Aorta (tissue), 5 donors: ENCODE results near the gene DOCK9. TPM values are rescaled to one million over a fixed set of nuclear protein-coding genes. Genes with fewer than 3 reads are reported as not detected.

ENCODE experiments used
- ATAC-seq: fragments of 200-7000 bp; cut with Tn5 transposase; one replicate; pipeline ENCODE4 v1.9.1; 2022; ENCODE audit warnings: moderate library complexity; ENCODE audit not compliant: low FRiP score
- DNase-seq, 2 donors: peaks; one replicate each; pipeline ENCODE4 v3.0.0-alpha.2; 2020
- H3K27ac ChIP-seq, 2 donors: one replicate each; pipeline ENCODE4 v1.5.1; 2013; ENCODE audit warnings: low read length in 2 of 2, mild to moderate bottlenecking in 2 of 2, moderate library complexity in 2 of 2, control low read depth in 1 of 2, inconsistent platforms in 1 of 2, low read depth in 1 of 2
- H3K27me3 ChIP-seq, 2 donors: one replicate each; pipeline ENCODE4 v1.6.1; 2013; ENCODE audit warnings: control low read depth in 1 of 2, low read length in 1 of 2, mild to moderate bottlenecking in 1 of 2, moderate library complexity in 1 of 2; ENCODE audit not compliant: insufficient read depth in 2 of 2, control insufficient read depth in 1 of 2
- H3K36me3 ChIP-seq, 2 donors: one replicate each; pipeline ENCODE4 v1.6.1; 2013; ENCODE audit warnings: control low read depth in 1 of 2, low read length in 1 of 2, mild to moderate bottlenecking in 1 of 2; ENCODE audit not compliant: insufficient read depth in 2 of 2, control insufficient read depth in 1 of 2
- H3K4me1 ChIP-seq, 2 donors: one replicate each; pipeline ENCODE4 v1.6.1; 2013; ENCODE audit warnings: low read length in 2 of 2, control low read depth in 1 of 2, mild to moderate bottlenecking in 1 of 2, moderate library complexity in 1 of 2; ENCODE audit not compliant: insufficient read depth in 2 of 2, control insufficient read depth in 1 of 2
- H3K4me3 ChIP-seq, 2 donors: one replicate each; pipeline ENCODE4 v1.5.1; 2013; ENCODE audit warnings: low read length in 2 of 2, control low read depth in 1 of 2, mild to moderate bottlenecking in 1 of 2
- H3K9me3 ChIP-seq: one replicate; pipeline ENCODE4 v1.6.1; 2013; ENCODE audit warnings: mild to moderate bottlenecking, low read length; ENCODE audit not compliant: control insufficient read depth
- WGBS, 2 donors: extraction: QIAGEN DNeasy Blood & Tissue Kit; methylation state at CpG; one replicate each; pipeline ENCODE4 v1.1.7; 2013; 5-methylcytosine and 5-hydroxymethylcytosine counted together
- intact Hi-C, 2 donors: fragments of 100-400 bp; cut with DNase I; formaldehyde crosslinking; loops; one replicate each; pipeline versions ENCODE4 v1.14.2 to v1.15.0; 2022
- polyA plus RNA-seq, 2 donors: library from polyadenylated mRNA; stranded (reverse); fragments of 200-250 nt; gene quantifications; one replicate each; pipeline ENCODE4 v1.2.3, GENCODE V29; 2013
- total RNA-seq, 2 donors: library from RNA; stranded (reverse); fragmentation: NEBNext Ultra II Directional; extraction: Animal tissue kit (Norgen Biotek cat#: 25700); gene quantifications; one replicate each; pipeline ENCODE4 v1.2.1, GENCODE V29; 2021
- donor health status: healthy with polysubstance abuse.
- donor health status: Bipolar disorder and iron deficiency.
- donor health status: DM: no; HTN: no; CAD: no.
- donor health status: DM: no; HTN: no; CAD: no.
- donor health status: DM: yes; HTN: yes; CAD: no.

Gene DOCK9
- total and polyA plus RNA-seq, 4 donors = 9.1 to 107 (median 43.8) TPM

GRCh38 chr13:98749501-98749900 lies 228.4 kb downstream of the DOCK9 start:
- H3K36me3 ChIP-seq = no peaks in the 10 kb centered on the region
- H3K27me3 ChIP-seq = no peaks in the 10 kb centered on the region
- no peak for ATAC-seq
- WGBS, 2 donors = 65 to 77% methylated on average over 3 of the region's 3 CpGs
- H3K27ac ChIP-seq = no peak overlapping the region
- intact Hi-C loops = no loop called here
- H3K4me3 ChIP-seq = no peak overlapping the region
- DNase-seq = no peak
- no peaks in the 10 kb centered on the region for H3K4me1 ChIP-seq
- H3K9me3 ChIP-seq = peaks cover 3% of the 10 kb centered on the region

- Histone ChIP-seq H3K27me3 (no peaks in the 10 kb centered on the region), H3K36me3 (no peaks in the 10 kb centered on the region), H3K27ac (no peak overlapping the region), H3K9me3 (peaks cover 1% of the 10 kb centered on the region), H3K4me1 (no peaks in the 10 kb centered on the region), H3K4me3 (no peak overlapping the region)
- DNase-seq (no peak), ATAC-seq (no peak)
- intact Hi-C loops = no loop called here
- 94 to 98% methylated on average over 8 of the region's 8 CpGs for WGBS, 2 donors
Observed at GRCh38 chr13:98746968-98747367, 230.9 kb downstream of the DOCK9 start.

Other genes starting within 250 kb of the DOCK9 start
- gene SLC15A1, start 225.4 kb downstream of the DOCK9 start, total RNA-seq = under 1 TPM in 1 of 2 donors, not detected in 1; 0.10 TPM
- gene SLC15A1, start 225.4 kb downstream of the DOCK9 start, polyA plus RNA-seq = 10 to 100 TPM in 1 of 2 donors, under 1 TPM in 1; 0.13 to 13.9 TPM
- 10 to 100 TPM; 44.4 to 52.0 TPM for gene UBAC2, start 222.8 kb upstream of the DOCK9 start, total RNA-seq
- 10 to 100 TPM; 45.0 to 54.2 TPM for gene UBAC2, start 222.8 kb upstream of the DOCK9 start, polyA plus RNA-seq